HepG2 (cell line): ENCODE data around the gene METTL26. TPM values are rescaled to one million over a fixed set of nuclear protein-coding genes. Genes with fewer than 3 reads are reported as not detected.

Experiments
- FOXO4 ChIP-seq: sonication (generic); formaldehyde crosslinking; conservative IDR thresholded peaks from 2 replicates; pipeline ENCODE4 v1.8.1; 2023; ENCODE audit warnings: missing genetic modification reagents
- KDM2A ChIP-seq: sonication (generic); formaldehyde crosslinking; IDR thresholded peaks from 2 replicates; pipeline ENCODE4 v1.4.0; 2020; ENCODE audit warnings: low read depth, missing genetic modification reagents, borderline replicate concordance
- MIER3 ChIP-seq: IDR thresholded peaks from 2 replicates; pipeline ENCODE4 v1.6.1; 2016; ENCODE audit warnings: missing compliant biosample characterization, borderline replicate concordance
- PITX1 ChIP-seq: sonication (generic); formaldehyde crosslinking; IDR thresholded peaks from 2 replicates; pipeline ENCODE4 v1.5.1; 2020; ENCODE audit warnings: mild to moderate bottlenecking, missing genetic modification reagents
- POGZ ChIP-seq: sonication (generic); formaldehyde crosslinking; IDR thresholded peaks from 2 replicates; pipeline ENCODE4 v1.4.0; 2020; ENCODE audit warnings: mild to moderate bottlenecking, missing genetic modification reagents
- RBM39 ChIP-seq: fragments of 200-400 bp; formaldehyde crosslinking; IDR thresholded peaks from one replicate; pipeline ENCODE4 v1.6.1; 2018; ENCODE audit warnings: antibody characterized with exemption, mild to moderate bottlenecking, low read depth, low read length; ENCODE audit not compliant: poor library complexity, severe bottlenecking
- SIX1 ChIP-seq: sonication (generic); formaldehyde crosslinking; IDR thresholded peaks from 2 replicates; pipeline ENCODE4 v1.4.0; 2020; ENCODE audit warnings: missing genetic modification reagents, borderline replicate concordance
- TFDP1 ChIP-seq: IDR thresholded peaks from 2 replicates; pipeline ENCODE4 v1.6.1; 2016; ENCODE audit warnings: missing compliant biosample characterization, missing genetic modification reagents, borderline replicate concordance
- ZNF431 ChIP-seq: sonication (generic); formaldehyde crosslinking; IDR thresholded peaks from 2 replicates; pipeline ENCODE4 v1.9.0; 2022; ENCODE audit warnings: missing genetic modification reagents, low read depth, mild to moderate bottlenecking, borderline replicate concordance
- ZNF510 ChIP-seq: sonication (generic); formaldehyde crosslinking; IDR thresholded peaks from 2 replicates; pipeline ENCODE4 v1.4.0; 2020; ENCODE audit warnings: low read depth, mild to moderate bottlenecking, missing genetic modification reagents
- ZNF564 ChIP-seq: sonication (generic); formaldehyde crosslinking; IDR thresholded peaks from 2 replicates; pipeline ENCODE4 v1.8.1; 2023; ENCODE audit warnings: mild to moderate bottlenecking, missing genetic modification reagents
- ZNF577 ChIP-seq: sonication (generic); formaldehyde crosslinking; IDR thresholded peaks from 2 replicates; pipeline ENCODE4 v1.4.0; 2020; ENCODE audit warnings: mild to moderate bottlenecking, low read depth, missing genetic modification reagents, borderline replicate concordance
- polyA plus RNA-seq, 8 experiments: library from polyadenylated mRNA; depleted of rRNA in 3 of 8; stranded (reverse) in 7 of 8; unstranded in 1 of 8; fragments of >200 nt; fragmentation: Illumina TruSeq in 4 of 8; extraction: Trizol in 4 of 8; gene quantifications; 2 replicates each; pipeline versions ENCODE4 v1.2.1 to v1.2.3, GENCODE V29; 2011 to 2016; ENCODE audit warnings: low read depth in 4 of 8, missing spikeins in 1 of 8, mixed read lengths in 1 of 8; ENCODE audit not compliant: insufficient read depth in 1 of 8
- total RNA-seq, 5 experiments: library from RNA; depleted of rRNA; stranded (reverse); fragments of >200 nt; fragmentation: Illumina TruSeq; extraction: Trizol; gene quantifications; 2 replicates each; pipeline ENCODE4 v1.2.3, GENCODE V29; 2016; ENCODE audit warnings: low read depth in 1 of 5
- TF ChIP-seq, protein P1 (sequence below): sonication (generic); formaldehyde crosslinking; IDR thresholded peaks from 2 replicates; pipeline ENCODE4 v1.5.1; 2020; ENCODE audit warnings: missing genetic modification reagents, mild to moderate bottlenecking, borderline replicate concordance
- TF ChIP-seq, protein P2 (sequence below): sonication (generic); formaldehyde crosslinking; IDR thresholded peaks from 2 replicates; pipeline ENCODE4 v1.5.0; 2020; ENCODE audit warnings: mild to moderate bottlenecking, missing genetic modification reagents
- TF ChIP-seq, protein P3 (sequence below): sonication (generic); formaldehyde crosslinking; IDR thresholded peaks from 2 replicates; pipeline ENCODE4 v1.4.0; 2020; ENCODE audit warnings: missing genetic modification reagents
- TF ChIP-seq, protein P4 (sequence below): IDR thresholded peaks from 2 replicates; pipeline ENCODE4 v1.6.1; 2016; ENCODE audit warnings: missing biosample characterization, missing genetic modification reagents, low read depth

METTL26 gene
- total and polyA plus RNA-seq, 2 of the 13 experiments (the other 11 are each of a cell fraction or from before 2014, with no cell fraction given), result 65.5 to 70.1 TPM

DNA sequence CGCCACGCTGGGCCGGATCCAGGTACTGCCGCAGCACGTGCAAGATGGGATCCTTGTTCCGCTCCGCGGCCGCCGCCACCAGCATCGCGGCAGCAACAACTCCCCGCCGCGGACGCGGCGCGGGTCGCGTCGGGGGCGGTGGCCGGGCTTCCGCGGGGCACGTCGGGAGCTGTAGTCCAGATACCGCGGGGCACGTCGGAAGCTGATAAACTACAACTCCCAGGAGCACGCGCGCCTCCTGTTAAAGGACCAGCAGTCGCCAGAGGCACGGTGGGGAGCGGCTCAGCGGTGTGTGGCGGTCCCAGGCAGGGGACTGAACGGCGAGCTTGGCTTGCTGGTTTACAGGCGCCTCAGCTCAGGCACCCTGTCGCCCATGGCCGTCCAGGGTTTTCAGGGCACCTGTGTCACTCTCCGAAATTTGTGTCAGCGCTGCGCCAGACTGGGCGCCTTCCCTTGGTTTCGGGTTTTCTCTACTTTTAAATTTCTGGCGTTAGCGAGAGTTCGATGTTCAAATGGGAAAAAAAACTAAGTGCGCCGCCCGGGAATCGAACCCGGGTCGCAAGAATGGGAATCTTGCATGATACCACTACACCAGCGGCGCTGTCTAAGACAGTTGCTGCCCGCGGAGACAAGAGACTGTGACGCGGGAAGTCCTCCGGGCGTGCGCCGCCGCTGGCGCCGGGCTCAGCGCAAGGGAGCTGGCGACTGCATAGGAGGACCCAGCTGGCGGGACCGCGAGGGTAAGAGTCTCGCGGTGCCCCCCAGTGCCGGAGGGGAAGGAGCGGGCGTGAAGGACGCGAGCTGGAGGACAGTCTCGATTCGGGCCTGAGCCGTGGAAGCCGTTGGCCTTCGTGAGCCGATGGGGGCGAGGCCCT is at the start of gene METTL26 (continued):
- TF ChIP-seq, protein P1, sequence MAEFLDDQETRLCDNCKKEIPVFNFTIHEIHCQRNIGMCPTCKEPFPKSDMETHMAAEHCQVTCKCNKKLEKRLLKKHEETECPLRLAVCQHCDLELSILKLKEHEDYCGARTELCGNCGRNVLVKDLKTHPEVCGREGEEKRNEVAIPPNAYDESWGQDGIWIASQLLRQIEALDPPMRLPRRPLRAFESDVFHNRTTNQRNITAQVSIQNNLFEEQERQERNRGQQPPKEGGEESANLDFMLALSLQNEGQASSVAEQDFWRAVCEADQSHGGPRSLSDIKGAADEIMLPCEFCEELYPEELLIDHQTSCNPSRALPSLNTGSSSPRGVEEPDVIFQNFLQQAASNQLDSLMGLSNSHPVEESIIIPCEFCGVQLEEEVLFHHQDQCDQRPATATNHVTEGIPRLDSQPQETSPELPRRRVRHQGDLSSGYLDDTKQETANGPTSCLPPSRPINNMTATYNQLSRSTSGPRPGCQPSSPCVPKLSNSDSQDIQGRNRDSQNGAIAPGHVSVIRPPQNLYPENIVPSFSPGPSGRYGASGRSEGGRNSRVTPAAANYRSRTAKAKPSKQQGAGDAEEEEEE (CRISPR knock-in tag), result no peak
- peak; percentile 44; the same call in 1 of the 2 replicates for TF ChIP-seq POGZ (CRISPR knock-in tag)
- peak; percentile 57; the same call in 1 of the 2 replicates for TF ChIP-seq ZNF431
- TF ChIP-seq, protein P2, sequence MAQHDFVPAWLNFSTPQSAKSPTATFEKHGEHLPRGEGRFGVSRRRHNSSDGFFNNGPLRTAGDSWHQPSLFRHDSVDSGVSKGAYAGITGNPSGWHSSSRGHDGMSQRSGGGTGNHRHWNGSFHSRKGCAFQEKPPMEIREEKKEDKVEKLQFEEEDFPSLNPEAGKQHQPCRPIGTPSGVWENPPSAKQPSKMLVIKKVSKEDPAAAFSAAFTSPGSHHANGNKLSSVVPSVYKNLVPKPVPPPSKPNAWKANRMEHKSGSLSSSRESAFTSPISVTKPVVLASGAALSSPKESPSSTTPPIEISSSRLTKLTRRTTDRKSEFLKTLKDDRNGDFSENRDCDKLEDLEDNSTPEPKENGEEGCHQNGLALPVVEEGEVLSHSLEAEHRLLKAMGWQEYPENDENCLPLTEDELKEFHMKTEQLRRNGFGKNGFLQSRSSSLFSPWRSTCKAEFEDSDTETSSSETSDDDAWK (CRISPR knock-in tag), result no peak
- TF ChIP-seq ZNF577 (CRISPR knock-in tag), result no peak
- TF ChIP-seq MIER3, result peak; percentile 49; the same call in 1 of the 2 replicates
- 0 out of 2 replicates have a peak, but pooled peaks have one; percentile 40 for TF ChIP-seq ZNF510 (CRISPR knock-in tag)
- TF ChIP-seq RBM39, result peak; percentile 63
- TF ChIP-seq, protein P3, sequence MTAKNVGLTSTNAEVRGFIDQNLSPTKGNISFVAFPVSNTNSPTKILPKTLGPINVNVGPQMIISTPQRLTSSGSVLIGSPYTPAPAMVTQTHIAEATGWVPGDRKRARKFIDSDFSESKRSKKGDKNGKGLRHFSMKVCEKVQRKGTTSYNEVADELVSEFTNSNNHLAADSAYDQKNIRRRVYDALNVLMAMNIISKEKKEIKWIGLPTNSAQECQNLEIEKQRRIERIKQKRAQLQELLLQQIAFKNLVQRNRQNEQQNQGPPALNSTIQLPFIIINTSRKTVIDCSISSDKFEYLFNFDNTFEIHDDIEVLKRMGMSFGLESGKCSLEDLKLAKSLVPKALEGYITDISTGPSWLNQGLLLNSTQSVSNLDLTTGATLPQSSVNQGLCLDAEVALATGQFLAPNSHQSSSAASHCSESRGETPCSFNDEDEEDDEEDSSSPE (CRISPR knock-in tag), result peak; percentile 88
- peak; percentile 54 for TF ChIP-seq KDM2A (CRISPR knock-in tag)
- no peak for TF ChIP-seq ZNF564 (CRISPR knock-in tag)
- 0 out of 2 replicates have a peak, but pooled peaks have one; percentile 41 for TF ChIP-seq FOXO4 (CRISPR knock-in tag)
- TF ChIP-seq PITX1, result no peak
- TF ChIP-seq TFDP1 (CRISPR knock-in tag), result peak; percentile 87
- peak; percentile 9; the same call in 1 of the 2 replicates for TF ChIP-seq SIX1 (CRISPR knock-in tag)
- TF ChIP-seq, protein P4, sequence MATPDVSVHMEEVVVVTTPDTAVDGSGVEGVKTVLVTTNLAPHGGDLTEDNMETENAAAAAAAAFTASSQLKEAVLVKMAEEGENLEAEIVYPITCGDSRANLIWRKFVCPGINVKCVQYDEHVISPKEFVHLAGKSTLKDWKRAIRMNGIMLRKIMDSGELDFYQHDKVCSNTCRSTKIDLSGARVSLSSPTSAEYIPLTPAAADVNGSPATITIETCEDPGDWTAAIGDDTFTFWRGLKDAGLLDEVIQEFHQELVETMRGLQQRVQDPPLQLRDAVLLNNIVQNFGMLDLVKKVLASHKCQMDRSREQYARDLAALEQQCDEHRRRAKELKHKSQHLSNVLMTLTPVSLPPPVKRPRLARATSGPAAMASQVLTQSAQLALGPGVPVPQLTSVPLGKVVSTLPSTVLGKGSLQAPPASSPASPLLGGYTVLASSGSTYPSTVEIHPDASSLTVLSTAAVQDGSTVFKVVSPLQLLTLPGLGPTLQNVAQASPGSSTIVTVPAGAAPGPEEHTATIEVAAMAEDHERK, result peak; percentile 86
